ENCODE measurements around the gene TRIM29. TPM values are rescaled to one million over a fixed set of nuclear protein-coding genes. Genes with fewer than 3 reads are reported as not detected.

TRIM29 gene
- total RNA-seq, 1 experiment from 2014 or later = 0.17 TPM

DNA sequence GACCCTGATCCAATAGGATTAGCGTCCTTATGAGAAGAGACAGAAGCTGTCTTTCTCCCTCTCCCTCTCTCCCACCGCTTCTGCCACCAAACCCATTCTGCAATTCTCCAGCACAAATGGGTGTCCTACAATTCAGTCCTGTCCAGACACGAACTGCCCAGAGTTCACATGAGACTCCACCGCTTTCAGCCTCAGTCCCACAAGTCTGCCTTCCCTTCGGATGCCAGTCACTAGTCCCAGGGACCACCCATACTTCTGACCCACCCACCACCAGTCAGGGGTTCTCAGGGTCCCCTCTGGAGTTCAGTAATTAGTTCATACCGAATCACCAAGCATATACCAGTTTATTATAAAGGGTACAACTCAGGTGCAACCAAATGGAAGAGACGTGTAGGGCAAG is 73.6 kb downstream of the TRIM29 start:
- DNase-seq = no peak
- Histone ChIP-seq H3K27me3 (ENCODE audit: control insufficient read depth, insufficient read depth, low read length) (no peaks in the 10 kb centered on the region), H3K36me3 (replicated peaks; ENCODE audit: control insufficient read depth, insufficient read depth, low read length) (no peaks in the 10 kb centered on the region), H3K4me3 (ENCODE audit: insufficient read depth, low read depth, low read length) (no peak overlapping the region)

DNA sequence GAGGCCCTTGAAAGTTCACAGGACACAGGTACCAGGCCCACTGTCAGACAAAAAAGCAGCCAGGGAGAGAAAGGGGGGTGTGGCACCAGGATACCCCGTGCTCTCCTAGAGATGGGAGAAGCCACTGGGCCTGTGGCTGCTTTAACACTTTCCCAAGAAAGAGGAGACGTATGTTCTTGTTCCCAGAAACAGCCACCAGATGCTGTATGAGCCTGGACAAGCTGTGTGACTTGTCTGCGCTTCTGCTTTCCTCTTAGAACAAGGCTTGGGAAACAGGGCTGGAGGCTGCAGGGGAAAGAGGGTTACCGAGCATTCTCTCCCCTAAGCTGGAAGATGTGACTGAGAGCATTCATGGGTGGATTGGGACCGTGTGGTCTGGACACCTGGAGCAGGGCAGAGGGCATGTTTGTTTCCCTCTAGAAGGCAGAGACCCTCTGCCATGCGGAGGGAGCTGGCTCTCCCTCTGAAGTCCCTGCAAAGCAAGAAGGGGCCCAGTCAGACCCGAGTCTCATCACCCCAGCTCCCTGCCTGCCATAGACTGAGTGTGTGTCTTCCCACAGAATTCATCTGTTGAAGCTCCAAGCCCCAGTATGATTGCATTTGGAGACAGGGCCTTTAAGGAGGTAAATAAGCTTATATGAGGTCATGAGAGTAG is 74.1 kb downstream of the TRIM29 start:
- no peaks in the 10 kb centered on the region for H3K27me3 ChIP-seq (ENCODE audit: control insufficient read depth, insufficient read depth, low read length)
- no peaks in the 10 kb centered on the region for H3K36me3 ChIP-seq (replicated peaks; ENCODE audit: control insufficient read depth, insufficient read depth, low read length)
- no peak overlapping the region for H3K4me3 ChIP-seq (ENCODE audit: insufficient read depth, low read depth, low read length)
- DNase-seq = no peak

GRCh38 chr11:120062561-120062930 is 75.4 kb downstream of the TRIM29 start:
- no peak for DNase-seq
- H3K36me3 ChIP-seq (replicated peaks; ENCODE audit: control insufficient read depth, insufficient read depth, low read length) = no peaks in the 10 kb centered on the region
- H3K27me3 ChIP-seq (ENCODE audit: control insufficient read depth, insufficient read depth, low read length) = no peaks in the 10 kb centered on the region
- no peak overlapping the region for H3K4me3 ChIP-seq (ENCODE audit: insufficient read depth, low read depth, low read length)

- H3K36me3 ChIP-seq (replicated peaks; ENCODE audit: control insufficient read depth, insufficient read depth, low read length) = no peaks in the 10 kb centered on the region
- no peaks in the 10 kb centered on the region for H3K27me3 ChIP-seq (ENCODE audit: control insufficient read depth, insufficient read depth, low read length)
- H3K4me3 ChIP-seq (ENCODE audit: insufficient read depth, low read depth, low read length) = no peak overlapping the region
- DNase-seq = peak; percentile 82
Measured at GRCh38 chr11:120061761-120062560, 76.0 kb downstream of the TRIM29 start.

Other genes with a start within 250 kb of the TRIM29 start
- gene OAF, start 72.9 kb upstream of the TRIM29 start, total RNA-seq (2014; rRNA removed; shearing (Covaris generic)) = 11.6 and 15.8 TPM in 2 replicates
- gene POU2F3, start 102.0 kb upstream of the TRIM29 start, total RNA-seq (2014; rRNA removed; shearing (Covaris generic)) = 0.81 TPM in 1 of 2 replicates, not detected in the other
- 14.3 and 17.7 TPM in 2 replicates for gene TLCD5, start 187.2 kb upstream of the TRIM29 start, total RNA-seq (2014; rRNA removed; shearing (Covaris generic))
- gene ARHGEF12, start 198.3 kb upstream of the TRIM29 start, total RNA-seq (2014; rRNA removed; shearing (Covaris generic)) = 19.2 and 27.6 TPM in 2 replicates